DND-41 (cell line): ENCODE data around the gene OR1L8.

Source experiments
- ATAC-seq: fragments of 200-7000 bp; cut with Tn5 transposase; 3 replicates; pipeline ENCODE4 v1.9.1; 2021; ENCODE audit warnings: low read depth; ENCODE audit not compliant: insufficient read depth
- DNase-seq: peaks from one replicate; pipeline ENCODE4 v3.0.0-alpha.2; 2020
- H2AFZ ChIP-seq: 2 replicates; pipeline ENCODE4 v1.6.0; 2012; ENCODE audit warnings: low read depth, low read length
- H3K27ac ChIP-seq: 2 replicates; pipeline ENCODE4 v1.5.1; 2012; ENCODE audit warnings: low read length, inconsistent platforms
- H3K27me3 ChIP-seq: fragments of 200-600 bp; sonication (generic); 2 replicates; pipeline ENCODE4 v1.6.0; 2012; ENCODE audit warnings: low read length, mild to moderate bottlenecking, inconsistent platforms; ENCODE audit not compliant: insufficient read depth, poor library complexity
- H3K36me3 ChIP-seq: 2 replicates; pipeline ENCODE4 v1.5.1; 2012; ENCODE audit warnings: low read length, inconsistent platforms; ENCODE audit not compliant: insufficient read depth
- H3K4me1 ChIP-seq: 2 replicates; pipeline ENCODE4 v1.5.1; 2012; ENCODE audit warnings: mild to moderate bottlenecking, low read length; ENCODE audit not compliant: insufficient read depth
- H3K4me2 ChIP-seq: 2 replicates; pipeline ENCODE4 v1.6.0; 2012; ENCODE audit warnings: mild to moderate bottlenecking, moderate library complexity, low read length, inconsistent platforms; ENCODE audit not compliant: insufficient read depth
- H3K4me3 ChIP-seq, 2 experiments: fragments of 200-600 bp in 1 of 2; shearing (Covaris generic) in 1 of 2; 2 replicates each; pipeline ENCODE4 v1.5.1; 2012 to 2016; ENCODE audit warnings: inconsistent platforms in 2 of 2, low read length in 2 of 2, mild to moderate bottlenecking in 2 of 2, low read depth in 1 of 2, moderate library complexity in 1 of 2
- H3K79me2 ChIP-seq: 2 replicates; pipeline ENCODE4 v1.6.0; 2012; ENCODE audit warnings: low read length, inconsistent platforms; ENCODE audit not compliant: insufficient read depth
- H3K9ac ChIP-seq: 2 replicates; pipeline ENCODE4 v1.6.0; 2012; ENCODE audit warnings: low read depth, mild to moderate bottlenecking, inconsistent platforms, low read length, moderate library complexity
- H3K9me3 ChIP-seq: 2 replicates; pipeline ENCODE4 v1.5.1; 2012; ENCODE audit warnings: low read length, moderate library complexity, mild to moderate bottlenecking, inconsistent platforms; ENCODE audit not compliant: insufficient read depth, severe bottlenecking
- H4K20me1 ChIP-seq: 2 replicates; pipeline ENCODE4 v1.6.0; 2012; ENCODE audit warnings: low read length; ENCODE audit not compliant: insufficient read depth
- CTCF ChIP-seq: IDR thresholded peaks from 2 replicates; pipeline ENCODE4 v1.5.1; 2012; ENCODE audit warnings: borderline replicate concordance, low read length, moderate library complexity, mild to moderate bottlenecking; ENCODE audit not compliant: poor library complexity, severe bottlenecking; ENCODE audit errors: extremely low read depth
- EZH2 ChIP-seq: IDR thresholded peaks from 3 replicates; pipeline ENCODE4 v1.6.1; 2012; ENCODE audit warnings: borderline replicate concordance, low read depth, mild to moderate bottlenecking, moderate library complexity, low read length, inconsistent platforms; ENCODE audit not compliant: severe bottlenecking

Gene OR1L8

GRCh38 chr9:122572456-122572855 lies 10.7 kb downstream of the OR1L8 start:
- Histone ChIP-seq H4K20me1 (no peaks in the 10 kb centered on the region), H3K4me3 (no peak overlapping the region), H3K79me2 (no peaks in the 10 kb centered on the region), H3K27ac (no peak overlapping the region), H3K36me3 (no peaks in the 10 kb centered on the region), H3K4me2 (no peak overlapping the region), H3K9ac (no peak overlapping the region), H3K9me3 (no peaks in the 10 kb centered on the region), H3K27me3 (no peaks in the 10 kb centered on the region), H3K4me1 (no peaks in the 10 kb centered on the region), H2AFZ (no peak overlapping the region)
- no peak for TF ChIP-seq EZH2
- no peak for TF ChIP-seq CTCF
- DNase-seq: no peak
- ATAC-seq: no peak

- no peaks in the 10 kb centered on the region for H3K36me3 ChIP-seq
- no peak overlapping the region for H3K27ac ChIP-seq
- H3K4me1 ChIP-seq: no peaks in the 10 kb centered on the region
- no peak for ATAC-seq
- no peak overlapping the region for H2AFZ ChIP-seq
- H3K4me2 ChIP-seq: no peak overlapping the region
- no peaks in the 10 kb centered on the region for H3K9me3 ChIP-seq
- no peak for TF ChIP-seq CTCF
- TF ChIP-seq EZH2: no peak
- no peaks in the 10 kb centered on the region for H3K79me2 ChIP-seq
- no peaks in the 10 kb centered on the region for H3K27me3 ChIP-seq
- H3K4me3 ChIP-seq: no peak overlapping the region
- H4K20me1 ChIP-seq: no peaks in the 10 kb centered on the region
- no peak overlapping the region for H3K9ac ChIP-seq
- no peak for DNase-seq
Observed at GRCh38 chr9:122567901-122568300, 15.3 kb downstream of the OR1L8 start.

- Histone ChIP-seq H3K9me3 (no peaks in the 10 kb centered on the region), H2AFZ (no peak overlapping the region), H3K36me3 (no peaks in the 10 kb centered on the region), H3K27ac (no peak overlapping the region), H3K27me3 (no peaks in the 10 kb centered on the region), H3K4me3 (no peak overlapping the region), H3K4me2 (no peak overlapping the region), H3K4me1 (peaks cover 4% of the 10 kb centered on the region; the same call in 1 of the 2 replicates), H3K79me2 (no peaks in the 10 kb centered on the region), H3K9ac (no peak overlapping the region), H4K20me1 (no peaks in the 10 kb centered on the region)
- no peak for TF ChIP-seq CTCF
- no peak for TF ChIP-seq EZH2
- ATAC-seq (0 out of 3 replicates have a peak, but pooled peaks have one; percentile 47), DNase-seq (peak; percentile 12)
Observed at GRCh38 chr9:122562134-122562760, 20.9 kb downstream of the OR1L8 start.
